Subcutaneous abdominal adipose tissue (tissue), 5 donors: ENCODE results near the gene HNRNPH1.

Experiments used
- H3K27ac ChIP-seq: one replicate; pipeline ENCODE4 v1.7.0; 2013; ENCODE audit warnings: low read depth, mild to moderate bottlenecking, inconsistent platforms, low read length, moderate library complexity
- H3K27me3 ChIP-seq, 5 donors: one replicate each; pipeline ENCODE4 v1.7.0; 2013; ENCODE audit warnings: low read length in 5 of 5, inconsistent platforms in 1 of 5; ENCODE audit not compliant: control insufficient read depth in 5 of 5, insufficient read depth in 4 of 5
- H3K36me3 ChIP-seq, 5 donors: one replicate each; pipeline ENCODE4 v1.7.0; 2013; ENCODE audit warnings: low read length in 5 of 5; ENCODE audit not compliant: control insufficient read depth in 5 of 5, insufficient read depth in 5 of 5
- H3K4me1 ChIP-seq, 5 donors: one replicate each; pipeline ENCODE4 v1.7.0; 2013; ENCODE audit warnings: low read length in 5 of 5, mild to moderate bottlenecking in 3 of 5, moderate library complexity in 1 of 5; ENCODE audit not compliant: control insufficient read depth in 5 of 5, insufficient read depth in 5 of 5
- H3K4me3 ChIP-seq, 5 donors: one replicate each; pipeline ENCODE4 v1.7.0; 2013; ENCODE audit warnings: low read length in 5 of 5, low read depth in 1 of 5
- H3K9ac ChIP-seq, 5 donors: one replicate each; pipeline ENCODE4 v1.7.0; 2013; ENCODE audit warnings: low read length in 5 of 5, mild to moderate bottlenecking in 4 of 5, moderate library complexity in 3 of 5
- H3K9me3 ChIP-seq, 5 donors: one replicate each; pipeline ENCODE4 v1.7.0; 2013; ENCODE audit warnings: low read length in 5 of 5; ENCODE audit not compliant: control insufficient read depth in 5 of 5
- donor health status: healthy.
- donor health status: healthy.
- donor health status: healthy.
- donor health status: healthy.
- donor health status: healthy.

The HNRNPH1 gene

GRCh38 chr5:179621551-179622214, 1.8 kb downstream of the HNRNPH1 start:
- Histone ChIP-seq H3K27ac (peak overlapping the region; percentile 97), H3K36me3 (peaks cover 32 to 47% (median 43%) of the 10 kb centered on the region in 5 donors), H3K4me1 (peaks cover 8 to 56% (median 52%) of the 10 kb centered on the region in 5 donors), H3K9ac (peak overlapping the region; percentile 12 to 80 (median 66)), H3K27me3 (no peaks in the 10 kb centered on the region), H3K9me3 (no peaks in the 10 kb centered on the region), H3K4me3 (peak overlapping the region; percentile 67 to 99 (median 72))

DNA sequence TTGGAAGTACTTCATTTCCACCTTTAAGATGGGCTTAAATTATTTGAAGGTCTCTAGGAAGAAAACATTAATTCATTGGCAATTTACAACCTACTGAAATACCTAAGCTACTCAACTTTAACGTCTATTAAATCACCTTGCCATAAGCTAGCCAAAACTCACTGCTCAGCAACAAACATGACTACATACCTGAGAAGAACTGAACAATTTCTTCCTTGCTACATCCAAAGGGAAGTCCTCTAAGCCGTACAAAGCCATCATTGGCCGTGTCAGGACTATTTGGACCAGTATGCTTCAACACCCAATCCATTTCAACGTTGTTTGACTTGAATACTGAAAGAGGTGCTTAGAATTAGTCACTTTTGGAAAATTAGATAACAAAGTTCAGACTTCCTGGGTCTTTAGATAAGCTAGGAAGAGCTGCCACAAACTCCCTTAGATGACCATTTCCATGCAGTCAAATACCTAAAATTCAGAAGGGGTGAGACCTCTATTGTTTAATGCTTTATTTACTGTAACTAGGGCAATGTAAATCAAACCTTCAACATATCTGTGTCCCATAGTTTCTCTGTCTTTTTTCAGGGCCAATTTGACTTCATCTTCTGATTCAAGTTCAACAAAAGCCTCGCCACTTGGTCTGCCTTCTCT, 2.6 kb downstream of the HNRNPH1 start:
- Histone ChIP-seq H3K36me3 (peaks cover 38 to 56% (median 51%) of the 10 kb centered on the region in 5 donors), H3K4me1 (peaks cover 8 to 60% (median 59%) of the 10 kb centered on the region in 5 donors), H3K27me3 (no peaks in the 10 kb centered on the region), H3K4me3 (peak overlapping the region; percentile 67 to 99 (median 72)), H3K27ac (peak overlapping the region; percentile 97), H3K9me3 (no peaks in the 10 kb centered on the region), H3K9ac (peak overlapping the region in 4 of 5 donors; percentile 12 to 80 (median 59))

- Histone ChIP-seq H3K27me3 (no peaks in the 10 kb centered on the region), H3K27ac (peak overlapping the region; percentile 97), H3K4me3 (peak overlapping the region; percentile 67 to 99 (median 72)), H3K4me1 (peaks cover 8 to 64% (median 62%) of the 10 kb centered on the region in 5 donors), H3K9ac (peak overlapping the region in 4 of 5 donors; percentile 3 to 80 (median 26)), H3K36me3 (peaks cover 43 to 61% (median 56%) of the 10 kb centered on the region in 5 donors), H3K9me3 (no peaks in the 10 kb centered on the region)
Observed at GRCh38 chr5:179620293-179620692, 3.2 kb downstream of the HNRNPH1 start.

GRCh38 chr5:179619776-179620175, 3.7 kb downstream of the HNRNPH1 start:
- Histone ChIP-seq H3K4me3 (peak overlapping the region in 4 of 5 donors; percentile 49 to 99 (median 82)), H3K4me1 (peaks cover 8 to 68% (median 60%) of the 10 kb centered on the region in 5 donors), H3K27ac (peak overlapping the region; percentile 97), H3K36me3 (peaks cover 49 to 66% (median 61%) of the 10 kb centered on the region in 5 donors), H3K9ac (peak overlapping the region in 3 of 5 donors; percentile 3 to 80 (median 39)), H3K27me3 (no peaks in the 10 kb centered on the region), H3K9me3 (no peaks in the 10 kb centered on the region)

GRCh38 chr5:179618923-179619554, 4.4 kb downstream of the HNRNPH1 start:
- Histone ChIP-seq H3K27me3 (no peaks in the 10 kb centered on the region), H3K36me3 (peaks cover 56 to 73% (median 68%) of the 10 kb centered on the region in 5 donors), H3K9me3 (no peaks in the 10 kb centered on the region), H3K4me1 (peaks cover 8 to 65% (median 53%) of the 10 kb centered on the region in 5 donors), H3K27ac (peak overlapping the region; percentile 97), H3K4me3 (peak overlapping the region; percentile 17 to 99 (median 49)), H3K9ac (peak overlapping the region in 3 of 5 donors; percentile 16 to 80 (median 20))

GRCh38 chr5:179617930-179618329, 5.5 kb downstream of the HNRNPH1 start:
- Histone ChIP-seq H3K4me3 (no peak overlapping the region), H3K36me3 (peaks cover 60 to 85% (median 79%) of the 10 kb centered on the region in 5 donors), H3K27ac (peak overlapping the region; percentile 97), H3K27me3 (no peaks in the 10 kb centered on the region), H3K4me1 (peaks cover 8 to 68% (median 61%) of the 10 kb centered on the region in 5 donors), H3K9ac (no peak overlapping the region), H3K9me3 (no peaks in the 10 kb centered on the region)

DNA sequence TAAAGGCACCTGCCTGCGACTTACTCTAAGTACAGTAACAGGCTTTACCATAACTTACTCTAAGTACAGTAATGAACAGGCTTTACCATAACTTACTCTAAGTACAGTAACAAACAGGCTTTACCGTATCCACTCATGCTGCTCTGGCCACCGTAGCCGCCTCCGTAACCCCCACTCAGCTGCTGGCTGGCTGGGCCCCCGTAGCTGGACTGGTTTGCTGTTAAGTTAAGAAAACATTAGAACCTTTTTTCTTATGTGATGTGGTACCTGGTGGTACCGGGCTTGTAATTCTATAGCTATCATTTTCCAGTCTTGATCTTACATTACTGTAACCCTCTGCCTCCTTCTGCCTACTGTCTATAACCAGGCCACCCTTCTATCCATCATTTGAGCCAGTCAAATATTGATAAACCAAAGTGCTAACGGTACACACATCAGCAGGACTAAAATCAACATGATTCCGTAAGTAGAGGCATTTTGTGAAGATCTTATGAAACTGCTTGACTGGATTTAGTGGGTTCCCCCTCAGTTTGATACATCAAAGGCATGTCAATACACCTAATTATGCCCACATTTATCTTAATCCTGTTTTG, 7.4 kb downstream of the HNRNPH1 start:
- H3K27ac ChIP-seq = peak overlapping the region; percentile 27
- H3K36me3 ChIP-seq = peaks cover 63 to 91% (median 90%) of the 10 kb centered on the region in 5 donors
- no peak overlapping the region for H3K4me3 ChIP-seq
- H3K9ac ChIP-seq = peak overlapping the region in 1 of 5 donors; percentile 41
- H3K4me1 ChIP-seq = peaks cover 7 to 69% (median 63%) of the 10 kb centered on the region in 5 donors
- no peaks in the 10 kb centered on the region for H3K27me3 ChIP-seq
- H3K9me3 ChIP-seq = no peaks in the 10 kb centered on the region

GRCh38 chr5:179615203-179615602, 8.3 kb downstream of the HNRNPH1 start:
- H3K27me3 ChIP-seq = no peaks in the 10 kb centered on the region
- no peak overlapping the region for H3K9ac ChIP-seq
- H3K27ac ChIP-seq = no peak overlapping the region
- H3K9me3 ChIP-seq = no peaks in the 10 kb centered on the region
- no peak overlapping the region for H3K4me3 ChIP-seq
- peaks cover 54 to 91% (median 90%) of the 10 kb centered on the region in 5 donors for H3K36me3 ChIP-seq
- H3K4me1 ChIP-seq = peaks cover 3 to 69% (median 59%) of the 10 kb centered on the region in 5 donors

DNA sequence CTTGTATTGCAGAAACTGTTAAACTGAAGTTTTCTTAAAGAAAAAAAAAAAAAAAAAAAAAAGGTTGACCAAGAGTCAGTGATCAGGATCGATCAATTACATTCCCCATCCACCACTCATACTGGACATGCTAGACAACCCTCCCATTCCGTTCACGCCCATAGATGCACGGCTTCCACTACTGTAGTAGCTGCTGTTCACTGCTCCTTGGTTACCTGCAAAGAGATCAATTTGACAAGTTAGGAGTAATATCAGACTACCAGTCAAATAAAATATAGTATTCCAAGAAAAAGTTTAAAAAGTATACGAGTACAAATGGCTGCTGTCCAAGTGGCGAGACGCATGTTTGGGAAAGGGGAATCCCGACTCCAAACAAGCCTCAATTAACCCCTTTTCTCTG, 8.7 kb downstream of the HNRNPH1 start:
- H3K36me3 ChIP-seq = peaks cover 52 to 93% (median 90%) of the 10 kb centered on the region in 5 donors

More for the DNA sequence above, 8.7 kb downstream of the HNRNPH1 start:
- Histone ChIP-seq H3K27ac (no peak overlapping the region), H3K9me3 (no peaks in the 10 kb centered on the region), H3K9ac (no peak overlapping the region), H3K4me3 (no peak overlapping the region), H3K4me1 (peaks cover 3 to 69% (median 59%) of the 10 kb centered on the region in 5 donors), H3K27me3 (no peaks in the 10 kb centered on the region)
